GM19099 (cell line): Measurements from ENCODE around the gene ZDHHC19.

ENCODE experiments used
- POLR2A ChIP-seq: IDR thresholded peaks from 3 replicates; pipeline ENCODE4 v1.6.1; 2011; ENCODE audit warnings: low read depth; ENCODE audit not compliant: insufficient read length; ENCODE audit errors: extremely low read depth

The ZDHHC19 gene

DNA sequence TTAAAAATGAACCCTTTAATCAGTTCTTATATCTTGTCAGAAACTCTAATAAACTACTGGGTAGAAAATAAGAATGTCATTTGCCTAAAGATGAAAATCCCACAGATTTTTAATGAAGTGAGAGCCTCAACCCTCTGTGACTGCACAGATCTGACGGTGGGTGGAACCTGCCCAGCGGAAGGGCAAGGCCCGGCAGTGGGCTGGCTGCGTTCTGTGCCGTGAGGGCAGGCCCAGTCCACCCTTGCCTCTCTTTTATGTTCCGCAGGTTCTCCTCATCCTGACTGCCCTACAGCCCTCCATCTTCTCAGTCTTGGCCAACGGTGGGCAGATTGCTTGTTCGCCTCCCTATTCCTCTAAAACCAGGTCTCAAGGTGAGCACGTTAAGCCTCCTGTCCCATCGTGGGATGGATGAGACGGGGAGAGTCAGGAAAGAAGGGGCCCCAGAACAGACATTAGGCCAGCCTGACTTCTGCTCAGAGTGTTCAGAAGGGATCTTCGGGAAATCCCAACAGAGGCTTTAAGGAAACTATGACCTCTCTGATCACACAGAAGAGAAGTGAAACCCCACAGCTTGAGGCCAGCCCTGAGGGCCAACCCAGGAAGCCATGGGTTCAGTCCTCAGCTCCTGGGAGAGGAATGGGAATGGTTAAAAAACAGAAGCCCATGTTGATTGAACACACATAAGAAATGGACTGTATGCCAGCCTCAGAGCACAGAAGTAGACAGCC, 21.1 kb upstream of the ZDHHC19 start:
- no peak for TF ChIP-seq POLR2A

DNA sequence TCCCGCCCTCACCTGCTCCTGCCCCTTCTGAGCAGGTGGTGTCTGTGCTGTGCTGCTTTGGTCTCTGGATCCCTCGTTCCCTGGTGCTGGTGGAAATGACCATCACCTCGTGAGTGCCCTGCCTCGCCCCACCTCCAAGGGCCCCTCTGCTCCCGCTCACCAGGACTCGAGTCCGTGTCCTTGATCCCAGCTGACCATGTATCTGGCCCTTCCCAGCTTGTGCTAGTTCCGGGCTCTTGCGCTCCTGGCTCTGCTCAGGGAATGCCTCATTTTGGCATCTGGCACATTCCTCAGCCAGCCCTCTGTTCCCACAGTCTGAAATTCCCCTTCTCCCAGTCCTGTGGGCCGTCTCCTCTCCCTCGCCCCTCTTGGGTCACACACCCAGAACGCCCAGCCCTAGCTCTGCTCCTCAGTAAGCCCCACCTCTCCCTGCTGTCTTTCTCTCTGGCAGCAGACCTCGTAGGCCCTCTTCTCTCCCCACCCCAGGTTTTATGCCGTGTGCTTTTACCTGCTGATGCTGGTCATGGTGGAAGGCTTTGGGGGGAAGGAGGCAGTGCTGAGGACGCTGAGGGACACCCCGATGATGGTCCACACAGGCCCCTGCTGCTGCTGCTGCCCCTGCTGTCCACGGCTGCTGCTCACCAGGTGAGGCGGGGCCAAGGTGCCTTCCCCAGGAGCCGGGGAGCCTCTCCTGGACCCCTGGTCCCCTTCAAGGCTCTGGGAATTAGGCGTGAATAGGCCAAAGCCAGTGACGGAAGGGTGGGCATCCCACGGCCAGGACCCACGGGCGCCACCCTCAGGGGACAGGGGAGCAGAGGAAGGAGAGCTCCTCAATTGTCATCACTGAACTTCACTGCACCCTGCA, 16.7 kb upstream of the ZDHHC19 start:
- no peak for TF ChIP-seq POLR2A

DNA sequence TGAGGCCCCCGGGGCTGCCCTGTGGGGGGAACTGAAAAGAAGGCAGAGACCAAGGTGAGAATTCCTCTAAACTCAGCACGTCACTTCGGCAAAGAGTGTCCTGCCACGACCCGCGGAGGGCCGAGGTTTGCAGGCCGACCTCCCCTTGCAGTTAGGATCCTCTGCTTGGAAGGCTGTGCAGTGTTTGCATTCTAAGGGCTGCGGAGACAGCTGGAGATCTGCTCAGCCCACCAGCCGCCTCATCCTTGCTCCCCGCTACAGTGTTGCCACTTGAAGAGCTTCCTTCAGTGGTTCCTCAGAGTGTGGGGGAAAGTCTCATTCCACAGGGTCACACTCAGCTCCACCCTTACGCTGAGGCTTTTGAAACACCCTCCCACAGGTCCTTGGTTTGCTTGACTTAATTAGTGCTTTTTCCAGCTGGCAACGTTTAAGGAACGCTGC, 15.9 kb upstream of the ZDHHC19 start:
- TF ChIP-seq POLR2A = no peak

DNA sequence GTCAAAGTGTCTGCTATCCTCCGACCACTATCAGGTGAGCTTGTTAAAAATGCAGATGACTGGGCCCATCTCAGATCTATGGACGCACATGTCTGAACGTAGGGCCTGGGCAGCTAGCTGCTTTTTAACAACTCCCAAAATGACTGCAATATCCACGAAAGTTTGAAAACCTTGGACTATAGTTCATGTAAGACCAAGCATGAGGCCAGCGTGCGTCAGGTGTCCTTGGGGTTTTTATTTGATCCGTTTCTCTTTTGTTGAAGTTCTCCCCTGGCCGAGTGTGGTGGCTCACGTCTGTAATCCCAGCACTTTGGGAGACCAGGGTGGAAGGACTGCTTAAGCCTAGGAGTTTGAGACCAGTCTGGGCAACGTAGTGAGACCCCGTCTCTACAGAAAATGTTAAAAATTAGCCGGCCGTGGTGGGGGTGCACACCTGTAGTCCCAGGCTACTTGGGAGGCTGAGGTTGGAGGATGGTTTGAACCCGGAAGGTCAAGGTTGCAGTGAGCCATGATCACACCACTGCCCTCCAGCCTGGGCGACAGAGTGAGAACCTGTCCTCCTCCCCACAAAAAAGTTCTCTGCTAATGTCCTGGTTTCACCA, 14.7 kb upstream of the ZDHHC19 start:
- no peak for TF ChIP-seq POLR2A

DNA sequence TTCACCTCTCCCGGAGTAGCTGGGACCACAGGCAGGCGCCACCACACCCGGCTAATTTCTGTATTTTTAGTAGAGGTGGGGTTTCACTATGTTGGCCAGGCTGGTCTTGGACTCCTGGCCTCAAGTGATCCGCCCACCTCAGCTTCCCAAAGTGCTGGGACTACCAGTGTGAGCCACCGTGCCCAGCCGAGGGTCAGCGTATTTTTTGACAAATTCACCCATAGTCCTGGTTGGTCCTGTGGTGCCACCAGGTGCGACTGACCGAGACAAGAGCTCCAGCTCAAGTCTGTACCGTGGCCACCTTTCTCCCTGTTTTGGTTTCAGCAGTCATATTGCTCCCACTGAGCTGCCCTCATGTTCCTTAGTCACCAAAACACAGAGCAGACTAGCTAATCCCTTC, 13.9 kb upstream of the ZDHHC19 start:
- TF ChIP-seq POLR2A = no peak

DNA sequence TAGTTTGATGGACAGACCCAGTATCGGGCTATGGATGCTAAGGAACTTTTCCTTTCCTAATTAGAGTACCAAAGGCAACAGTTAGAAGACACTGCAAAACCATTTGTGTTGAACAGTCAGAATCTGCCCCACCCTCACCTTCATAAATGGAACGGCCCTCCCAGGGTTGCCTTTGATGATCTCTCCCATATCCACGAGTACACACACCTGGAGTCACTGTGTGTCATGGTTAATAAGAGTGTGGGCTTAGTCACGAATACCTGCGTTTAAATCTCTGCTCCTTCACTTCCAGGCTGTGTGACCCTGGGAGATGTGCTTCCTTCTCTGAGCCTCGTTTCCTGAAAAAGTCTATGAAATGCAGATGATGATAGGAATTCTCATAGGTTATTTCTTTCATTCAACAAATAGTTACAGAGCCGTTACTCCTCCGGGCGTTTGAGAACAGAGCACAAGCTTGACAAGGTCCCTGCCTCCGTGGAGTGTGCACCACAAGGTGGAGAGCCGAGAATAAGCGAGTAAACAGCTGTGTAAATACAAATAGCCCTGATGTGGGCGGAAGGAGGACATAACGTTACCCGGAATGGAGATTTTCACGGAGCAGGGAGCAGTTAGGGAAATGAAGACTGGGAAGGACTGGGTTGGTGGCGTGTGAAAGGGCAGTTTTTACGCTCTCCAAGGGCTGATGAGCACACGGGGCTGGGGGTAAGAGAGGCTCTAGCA, 11.8 kb upstream of the ZDHHC19 start:
- no peak for TF ChIP-seq POLR2A

DNA sequence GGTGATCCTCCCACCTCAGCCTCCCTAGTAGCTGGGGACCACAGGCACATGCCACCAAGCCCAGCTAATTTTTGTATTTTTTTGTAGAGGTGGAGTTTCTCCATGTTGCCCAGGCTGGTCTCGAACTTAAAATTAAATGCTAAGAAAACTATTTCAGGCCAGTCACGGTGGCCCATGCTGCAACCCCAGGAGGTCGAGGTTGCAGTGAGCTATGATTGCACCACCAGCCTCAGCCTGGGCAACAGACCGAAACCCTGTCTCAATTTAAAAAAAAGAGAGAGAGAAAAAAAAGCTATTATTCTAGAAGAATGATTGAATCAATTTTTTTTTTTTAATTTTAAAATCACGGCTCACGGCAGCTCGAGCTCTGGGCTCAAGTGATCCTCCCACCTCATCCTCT, 9.8 kb upstream of the ZDHHC19 start:
- no peak for TF ChIP-seq POLR2A

DNA sequence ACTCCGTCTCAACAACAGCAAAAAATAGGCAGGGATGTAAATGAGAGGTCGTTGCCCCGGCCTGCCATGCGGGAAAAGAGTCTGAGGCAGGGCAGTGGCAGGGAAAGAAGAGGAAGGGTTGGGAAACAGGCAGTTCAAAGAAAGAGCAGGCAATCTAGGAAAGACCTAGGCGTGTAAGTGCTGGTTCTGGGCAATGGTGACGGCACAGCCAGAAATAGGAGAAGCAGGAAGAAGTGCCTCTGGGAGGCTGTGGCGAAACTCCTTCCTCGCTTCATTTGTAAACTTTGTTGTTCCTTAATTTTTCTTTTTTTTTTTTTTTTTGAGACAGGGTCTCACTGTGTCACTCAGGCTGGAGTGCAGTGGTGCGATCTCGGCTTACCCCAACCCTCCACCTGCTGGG, 9.4 kb upstream of the ZDHHC19 start:
- no peak for TF ChIP-seq POLR2A

DNA sequence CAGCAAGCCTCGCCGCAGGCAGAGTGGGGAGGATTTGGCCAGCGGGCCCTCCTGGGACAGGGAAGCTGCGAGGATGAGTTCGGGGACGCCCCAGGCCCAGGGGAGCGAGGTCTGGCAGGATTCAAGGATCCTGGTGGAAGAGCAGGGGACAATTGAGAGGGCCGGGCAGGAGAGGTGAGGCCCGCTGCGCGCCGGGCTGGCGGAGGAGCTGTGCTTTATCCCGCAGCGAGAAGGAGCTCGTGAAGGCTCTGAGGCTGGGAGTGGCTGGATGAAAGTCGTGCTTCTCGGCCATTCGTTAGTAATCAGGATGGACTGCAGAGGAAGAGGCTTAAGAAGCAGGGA, 8.7 kb upstream of the ZDHHC19 start:
- TF ChIP-seq POLR2A = no peak

DNA sequence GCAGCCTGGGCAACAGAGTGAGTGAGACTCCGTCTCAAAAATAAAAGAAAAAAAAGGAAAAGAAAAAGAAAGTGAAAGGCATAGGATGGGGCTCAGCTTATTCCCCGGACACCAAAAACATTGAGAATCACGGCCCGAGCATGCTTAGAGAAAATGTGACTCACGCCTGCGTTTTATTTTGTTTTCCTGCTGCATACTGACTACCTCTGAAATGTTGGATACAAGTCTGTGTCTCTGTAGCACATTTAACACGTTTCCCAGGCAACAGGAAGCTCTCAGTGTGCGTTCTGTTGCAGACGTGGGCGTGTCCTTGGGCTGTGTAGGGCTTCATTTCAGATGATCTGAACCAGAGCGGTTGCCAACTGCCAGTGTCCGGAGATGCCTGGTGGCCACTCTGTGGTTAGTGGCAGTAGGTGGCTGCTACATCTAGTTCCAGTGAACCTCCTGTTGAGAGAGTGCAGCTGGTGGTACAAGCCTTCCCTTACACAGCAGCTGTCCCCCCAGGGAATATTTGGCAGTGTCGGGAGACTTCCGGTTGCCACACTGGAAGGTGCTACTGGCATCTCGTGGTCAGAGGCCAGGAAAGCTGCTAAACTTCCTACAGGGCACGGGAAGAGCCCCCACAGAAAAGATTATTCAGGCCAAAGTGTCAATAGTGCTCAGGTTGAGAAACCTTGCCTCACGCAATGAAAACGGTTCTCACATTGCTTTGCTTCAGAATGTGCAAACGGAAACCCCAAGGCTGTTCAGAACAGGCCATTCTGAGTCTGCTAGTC, 8.2 kb upstream of the ZDHHC19 start:
- TF ChIP-seq POLR2A = no peak

DNA sequence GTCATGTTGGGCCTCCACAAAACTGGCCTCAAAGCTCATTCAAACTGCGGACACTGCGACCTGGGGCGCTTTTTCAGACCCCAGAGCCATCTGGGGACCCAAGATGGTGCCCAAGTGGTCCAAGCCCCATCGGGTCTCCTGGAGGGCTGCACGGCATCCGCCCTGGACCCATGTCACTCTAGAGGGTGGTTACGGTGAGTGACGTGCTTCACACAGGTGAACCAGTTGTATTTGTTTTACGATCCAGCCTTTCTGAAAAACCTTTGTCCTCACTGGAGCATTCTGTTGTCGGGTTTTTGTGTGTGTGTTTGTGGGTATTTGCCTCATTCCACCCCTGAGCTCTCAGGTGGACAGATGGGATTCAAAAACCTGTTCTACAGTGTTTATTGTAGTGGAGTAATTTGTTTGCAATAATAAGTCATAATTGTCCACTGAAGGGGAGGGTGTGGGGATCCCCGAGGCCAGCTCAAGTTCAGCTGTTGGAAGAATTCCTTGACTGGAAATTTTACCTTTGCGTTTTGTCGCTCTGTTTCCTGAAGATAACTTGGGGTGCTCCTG, 7.0 kb upstream of the ZDHHC19 start:
- TF ChIP-seq POLR2A = no peak

DNA sequence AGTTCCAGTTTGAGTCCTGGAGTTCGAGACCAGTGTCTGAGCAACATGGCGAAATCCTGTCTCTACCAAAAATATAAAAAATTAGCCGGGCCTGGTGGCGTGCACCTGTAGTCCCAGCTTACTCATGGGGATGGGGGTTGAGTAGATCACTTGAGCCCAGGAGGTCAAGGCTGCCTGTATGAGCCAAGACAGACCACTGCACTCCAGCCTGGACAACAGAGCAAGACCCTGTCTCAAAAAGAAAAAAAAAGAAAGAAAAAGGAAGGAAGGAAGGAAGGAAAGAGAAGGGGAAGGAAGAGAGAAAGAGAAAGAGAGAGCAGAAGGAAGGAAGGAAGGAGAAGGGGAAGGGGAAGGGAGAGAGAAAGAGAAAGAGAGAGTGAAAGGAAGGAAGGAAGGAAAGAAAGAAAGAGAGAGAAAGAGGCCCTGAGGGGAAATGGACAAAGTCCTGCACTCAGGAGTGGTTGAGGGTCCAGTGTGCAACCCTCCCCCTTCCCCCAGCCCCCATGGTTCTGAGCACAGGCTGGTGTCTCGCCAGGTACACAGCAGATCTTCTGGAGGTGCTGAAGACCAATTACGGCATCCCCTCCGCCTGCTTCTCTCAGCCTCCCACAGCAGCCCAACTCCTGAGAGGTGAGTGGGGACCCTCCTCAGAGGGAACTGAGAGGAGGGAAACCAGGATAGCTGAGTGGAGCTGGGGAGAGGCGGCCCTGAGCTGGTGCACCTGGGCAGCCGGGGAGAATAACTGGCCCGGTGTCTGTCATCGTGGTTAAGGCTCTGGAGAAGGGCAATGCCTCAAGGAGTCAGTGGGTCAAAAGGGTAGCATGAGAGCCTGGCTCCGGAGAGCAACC, 6.3 kb upstream of the ZDHHC19 start:
- no peak for TF ChIP-seq POLR2A

DNA sequence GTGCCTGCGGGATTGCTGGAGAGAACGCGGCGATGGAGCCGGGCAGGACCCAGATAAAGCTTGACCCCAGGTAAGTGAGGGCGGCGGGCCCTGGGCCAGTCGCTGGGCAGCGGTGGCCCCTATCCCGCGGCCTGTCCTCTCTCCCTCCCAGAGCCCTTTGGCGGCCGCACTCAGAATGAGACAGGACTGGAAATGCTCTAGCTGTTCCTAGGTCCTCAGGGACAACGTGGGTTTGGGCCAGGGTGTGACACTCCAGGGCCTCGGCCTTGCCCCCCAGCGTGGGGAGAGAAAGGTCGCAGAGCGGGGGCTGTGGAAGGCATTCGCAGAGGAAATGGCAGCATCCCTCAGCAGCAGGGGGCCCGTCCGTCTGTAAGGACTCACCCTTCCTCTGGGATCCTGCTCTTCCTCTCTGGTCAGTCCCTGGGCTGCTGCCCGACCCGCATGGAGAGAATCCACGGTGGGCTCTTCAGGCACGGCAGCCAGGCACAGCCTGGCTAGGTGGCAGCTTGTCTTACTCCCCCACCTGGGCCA, 5.5 kb upstream of the ZDHHC19 start:
- no peak for TF ChIP-seq POLR2A
